ENCODE data around the gene GJB6. TPM values are rescaled to one million over a fixed set of nuclear protein-coding genes. Genes with fewer than 3 reads are reported as not detected.

Gene GJB6
- total RNA-seq, 1 experiment from 2014 or later = not detected

- POLR2A ChIA-PET = no interaction called here
- H3K4me3 Mint-ChIP-seq = no peak overlapping the region
- no peaks in the 10 kb centered on the region for H3K36me3 Mint-ChIP-seq
- H3K9me3 Mint-ChIP-seq = no peaks in the 10 kb centered on the region; the same call in 1 of the 2 replicates
- ATAC-seq = no peak
- CTCF ChIA-PET = interaction anchor here (1.1 kb wide), 1 partner anchor 53 kb away, joined by 3 read pairs; no protein-coding TSS in a partner anchor
- H3K4me1 Mint-ChIP-seq = no peaks in the 10 kb centered on the region
- H3K27ac Mint-ChIP-seq = no peak overlapping the region
- H3K27me3 Mint-ChIP-seq (ENCODE audit: low read depth) = no peaks in the 10 kb centered on the region
- TF ChIP-seq CBFB (CRISPR knock-in tag; IDR thresholded peaks at IDR 0.05; ENCODE audit: low read depth) = no peak
- TF ChIP-seq FOXP1 (CRISPR knock-in tag; IDR thresholded peaks at IDR 0.05; ENCODE audit: borderline replicate concordance) = no peak
- no peak for TF ChIP-seq MLX (CRISPR knock-in tag; IDR thresholded peaks at IDR 0.05)
- peak; percentile 91 for TF ChIP-seq HMGA2 (CRISPR knock-in tag; IDR thresholded peaks at IDR 0.05)
- no peak for DNase-seq (ENCODE audit: low spot score)
Measured at GRCh38 chr13:20249913-20250312, 17.8 kb upstream of the GJB6 start.

GRCh38 chr13:20247963-20248362 lies 15.8 kb upstream of the GJB6 start:
- no peak overlapping the region for H3K27ac Mint-ChIP-seq
- H3K4me3 Mint-ChIP-seq = no peak overlapping the region
- DNase-seq (ENCODE audit: low spot score) (no peak), ATAC-seq (no peak)
- ChIA-PET CTCF (no interaction called here), POLR2A (no interaction called here)
- H3K9me3 Mint-ChIP-seq = peaks cover 12% of the 10 kb centered on the region
- TF ChIP-seq TEAD4 (CRISPR knock-in tag; IDR thresholded peaks at IDR 0.05) (no peak), PRRX2 (CRISPR knock-in tag; IDR thresholded peaks at IDR 0.05) (no peak), NFE2L1 (CRISPR knock-in tag; IDR thresholded peaks at IDR 0.05) (no peak), MYBL2 (CRISPR knock-in tag; IDR thresholded peaks at IDR 0.05) (no peak), SMAD3 (CRISPR knock-in tag; IDR thresholded peaks at IDR 0.05; ENCODE audit: borderline replicate concordance) (no peak), FOXJ3 (CRISPR knock-in tag; IDR thresholded peaks at IDR 0.05; ENCODE audit: borderline replicate concordance) (no peak), GABPB1 (CRISPR knock-in tag; IDR thresholded peaks at IDR 0.05) (no peak), ZNF512 (CRISPR knock-in tag; IDR thresholded peaks at IDR 0.05; ENCODE audit: borderline replicate concordance) (no peak), NR3C1 (CRISPR knock-in tag; conservative IDR thresholded peaks at IDR 0.05; ENCODE audit: low read depth) (no peak), TEAD1 (CRISPR knock-in tag; IDR thresholded peaks at IDR 0.05) (no peak)
- TF ChIP-seq, protein P1, sequence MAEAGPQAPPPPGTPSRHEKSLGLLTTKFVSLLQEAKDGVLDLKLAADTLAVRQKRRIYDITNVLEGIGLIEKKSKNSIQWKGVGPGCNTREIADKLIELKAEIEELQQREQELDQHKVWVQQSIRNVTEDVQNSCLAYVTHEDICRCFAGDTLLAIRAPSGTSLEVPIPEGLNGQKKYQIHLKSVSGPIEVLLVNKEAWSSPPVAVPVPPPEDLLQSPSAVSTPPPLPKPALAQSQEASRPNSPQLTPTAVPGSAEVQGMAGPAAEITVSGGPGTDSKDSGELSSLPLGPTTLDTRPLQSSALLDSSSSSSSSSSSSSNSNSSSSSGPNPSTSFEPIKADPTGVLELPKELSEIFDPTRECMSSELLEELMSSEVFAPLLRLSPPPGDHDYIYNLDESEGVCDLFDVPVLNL (CRISPR knock-in tag; IDR thresholded peaks at IDR 0.05; ENCODE audit: borderline replicate concordance, low read depth) = no peak
- H3K27me3 Mint-ChIP-seq (ENCODE audit: low read depth) = peaks cover 5% of the 10 kb centered on the region; the same call in 1 of the 2 replicates
- H3K36me3 Mint-ChIP-seq = peaks cover 5% of the 10 kb centered on the region
- H3K4me1 Mint-ChIP-seq = no peaks in the 10 kb centered on the region

GRCh38 chr13:20247403-20247802 lies 15.3 kb upstream of the GJB6 start:
- H3K4me3 Mint-ChIP-seq = no peak overlapping the region
- TF ChIP-seq NR3C1 (CRISPR knock-in tag; conservative IDR thresholded peaks at IDR 0.05; ENCODE audit: low read depth) (no peak), CDX4 (CRISPR knock-in tag; IDR thresholded peaks at IDR 0.05; ENCODE audit: borderline replicate concordance) (no peak), CBFB (CRISPR knock-in tag; IDR thresholded peaks at IDR 0.05; ENCODE audit: low read depth) (no peak), PREB (CRISPR knock-in tag; IDR thresholded peaks at IDR 0.05; ENCODE audit: borderline replicate concordance) (no peak), OVOL2 (CRISPR knock-in tag; IDR thresholded peaks at IDR 0.05; ENCODE audit: borderline replicate concordance) (no peak), JAZF1 (CRISPR knock-in tag; IDR thresholded peaks at IDR 0.05) (no peak), NR2C2 (CRISPR knock-in tag; IDR thresholded peaks at IDR 0.05) (no peak), ZMAT4 (CRISPR knock-in tag; IDR thresholded peaks at IDR 0.05) (no peak), KAT7 (CRISPR knock-in tag; IDR thresholded peaks at IDR 0.05; ENCODE audit: borderline replicate concordance) (no peak)
- H3K9me3 Mint-ChIP-seq = peaks cover 17% of the 10 kb centered on the region
- no peak for DNase-seq (ENCODE audit: low spot score)
- ChIA-PET POLR2A (no interaction called here), CTCF (no interaction called here)
- no peaks in the 10 kb centered on the region for H3K4me1 Mint-ChIP-seq
- H3K27ac Mint-ChIP-seq = no peak overlapping the region
- peaks cover 10% of the 10 kb centered on the region for H3K36me3 Mint-ChIP-seq
- no peak for ATAC-seq
- H3K27me3 Mint-ChIP-seq (ENCODE audit: low read depth) = peaks cover 6% of the 10 kb centered on the region; the same call in 1 of the 2 replicates

All from WTC11 (cell line).